CD4-positive, alpha-beta T cell treated with Interleukin-6 at 100 ng/mL for 8 hours (primary cell): ENCODE results near the gene FOXC1.

Source experiments
- DNase-seq: peaks from one replicate; pipeline ENCODE4 v3.0.0-alpha.2; 2020; ENCODE audit warnings: mixed read lengths, low spot score

Gene FOXC1

GRCh38 chr6:1612299-1612973 lies 2.7 kb downstream of the FOXC1 start:
- no peak for DNase-seq

- no peak for DNase-seq
Measured at GRCh38 chr6:1612974-1613306, 3.2 kb downstream of the FOXC1 start.

GRCh38 chr6:1613346-1613687 lies 3.6 kb downstream of the FOXC1 start:
- DNase-seq, result no peak

- DNase-seq, result no peak
Measured at GRCh38 chr6:1613688-1614447, 4.2 kb downstream of the FOXC1 start.

- no peak for DNase-seq
Measured at GRCh38 chr6:1614448-1615150, 4.9 kb downstream of the FOXC1 start.

GRCh38 chr6:1615151-1615852 lies 5.6 kb downstream of the FOXC1 start:
- no peak for DNase-seq

GRCh38 chr6:1615853-1616420 lies 6.2 kb downstream of the FOXC1 start:
- DNase-seq, result no peak

- no peak for DNase-seq
Measured at GRCh38 chr6:1616701-1617463, 7.2 kb downstream of the FOXC1 start.

- DNase-seq, result no peak
Measured at GRCh38 chr6:1617466-1618310, 8.0 kb downstream of the FOXC1 start.

- no peak for DNase-seq
Measured at GRCh38 chr6:1618311-1619097, 8.8 kb downstream of the FOXC1 start.

- no peak for DNase-seq
Measured at GRCh38 chr6:1619098-1619672, 9.5 kb downstream of the FOXC1 start.

GRCh38 chr6:1619673-1620503 lies 10.2 kb downstream of the FOXC1 start:
- no peak for DNase-seq

- DNase-seq, result no peak
Measured at GRCh38 chr6:1620504-1621069, 10.9 kb downstream of the FOXC1 start.

GRCh38 chr6:1621070-1621701 lies 11.5 kb downstream of the FOXC1 start:
- no peak for DNase-seq

GRCh38 chr6:1622220-1622850 lies 12.6 kb downstream of the FOXC1 start:
- DNase-seq, result no peak

- DNase-seq, result no peak
Measured at GRCh38 chr6:1622851-1623768, 13.4 kb downstream of the FOXC1 start.
